GM18499 (cell line): ENCODE measurements around the gene MIDN.

Experiments
- ATAC-seq: cut with Tn5 transposase; IDR thresholded peaks from one replicate; pipeline ENCODE4 v1.9.1; 2021; ENCODE audit warnings: moderate number of reproducible peaks; ENCODE audit not compliant: insufficient read depth, unreplicated experiment

MIDN gene

GRCh38 chr19:1256646-1257474, 8.5 kb downstream of the MIDN start:
- ATAC-seq = no peak

DNA sequence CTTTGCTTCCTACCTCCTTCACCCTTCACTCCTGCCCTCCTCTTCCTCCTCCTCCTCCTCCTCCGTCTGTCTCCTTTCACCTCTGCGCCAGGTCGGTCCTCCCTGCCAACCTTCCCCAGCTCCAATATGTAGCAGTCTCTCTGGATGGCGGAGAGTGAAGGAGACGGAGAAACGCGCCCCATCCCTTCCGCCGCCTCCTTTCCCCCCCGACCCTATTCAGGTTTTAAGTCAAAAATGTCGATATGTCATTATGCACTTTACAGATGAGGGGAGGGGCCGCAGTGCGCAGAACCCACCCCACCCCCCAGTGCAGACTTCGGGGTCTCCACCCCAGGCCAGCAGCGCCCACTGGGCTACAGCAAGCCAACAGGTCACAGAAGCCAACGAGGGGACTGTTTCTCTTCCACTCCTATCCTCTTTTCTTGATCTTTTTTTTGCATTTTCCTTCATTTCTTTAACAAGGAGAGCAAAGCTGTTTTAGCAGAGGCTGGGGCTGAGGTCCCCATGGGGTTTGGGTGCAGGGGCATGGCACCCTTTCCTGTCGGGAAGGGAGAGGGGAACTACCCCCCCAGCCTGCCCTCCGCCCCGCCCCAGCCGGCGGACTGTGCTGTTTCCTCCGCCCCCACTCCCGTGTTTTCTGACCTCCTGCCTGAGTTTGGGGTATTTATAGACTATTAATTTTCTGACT, 9.2 kb downstream of the MIDN start:
- no peak for ATAC-seq

GRCh38 chr19:1258163-1258492, 9.7 kb downstream of the MIDN start:
- ATAC-seq = no peak

- no peak for ATAC-seq
Observed at GRCh38 chr19:1258707-1259205, 10.4 kb downstream of the MIDN start.

DNA sequence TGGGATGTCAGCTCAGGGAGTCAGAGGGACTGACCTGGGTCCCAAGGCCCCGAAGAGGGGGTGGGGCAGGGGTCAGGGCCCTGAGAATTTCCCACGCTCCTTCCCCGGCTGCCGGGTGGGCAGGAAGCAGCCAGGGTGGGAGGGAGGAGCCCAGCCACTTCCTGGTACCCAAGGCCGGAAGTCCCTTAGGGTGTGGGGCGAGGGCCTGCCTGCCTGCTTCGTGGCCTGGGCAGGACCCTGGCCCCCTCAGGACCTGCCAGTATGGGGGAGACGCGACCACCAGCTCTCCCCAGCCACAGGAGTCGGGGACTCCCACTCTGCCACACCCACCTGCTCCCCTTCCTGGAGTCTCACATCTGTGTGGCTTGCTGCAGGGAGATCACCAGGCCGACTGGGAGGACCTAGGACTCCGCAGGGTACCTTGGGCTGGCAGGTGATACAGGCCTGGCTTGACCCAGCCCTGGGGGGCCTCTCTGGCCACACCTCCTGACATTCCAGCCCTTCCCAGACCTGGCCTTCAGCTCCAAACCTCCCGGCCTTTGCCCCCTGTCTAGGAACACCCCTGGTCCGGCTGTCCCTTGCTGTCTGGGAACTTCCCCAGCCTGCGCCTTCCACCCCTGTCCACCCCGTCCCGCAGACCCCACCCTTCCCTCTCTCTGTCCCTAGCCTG, 11.0 kb downstream of the MIDN start:
- ATAC-seq = no peak

DNA sequence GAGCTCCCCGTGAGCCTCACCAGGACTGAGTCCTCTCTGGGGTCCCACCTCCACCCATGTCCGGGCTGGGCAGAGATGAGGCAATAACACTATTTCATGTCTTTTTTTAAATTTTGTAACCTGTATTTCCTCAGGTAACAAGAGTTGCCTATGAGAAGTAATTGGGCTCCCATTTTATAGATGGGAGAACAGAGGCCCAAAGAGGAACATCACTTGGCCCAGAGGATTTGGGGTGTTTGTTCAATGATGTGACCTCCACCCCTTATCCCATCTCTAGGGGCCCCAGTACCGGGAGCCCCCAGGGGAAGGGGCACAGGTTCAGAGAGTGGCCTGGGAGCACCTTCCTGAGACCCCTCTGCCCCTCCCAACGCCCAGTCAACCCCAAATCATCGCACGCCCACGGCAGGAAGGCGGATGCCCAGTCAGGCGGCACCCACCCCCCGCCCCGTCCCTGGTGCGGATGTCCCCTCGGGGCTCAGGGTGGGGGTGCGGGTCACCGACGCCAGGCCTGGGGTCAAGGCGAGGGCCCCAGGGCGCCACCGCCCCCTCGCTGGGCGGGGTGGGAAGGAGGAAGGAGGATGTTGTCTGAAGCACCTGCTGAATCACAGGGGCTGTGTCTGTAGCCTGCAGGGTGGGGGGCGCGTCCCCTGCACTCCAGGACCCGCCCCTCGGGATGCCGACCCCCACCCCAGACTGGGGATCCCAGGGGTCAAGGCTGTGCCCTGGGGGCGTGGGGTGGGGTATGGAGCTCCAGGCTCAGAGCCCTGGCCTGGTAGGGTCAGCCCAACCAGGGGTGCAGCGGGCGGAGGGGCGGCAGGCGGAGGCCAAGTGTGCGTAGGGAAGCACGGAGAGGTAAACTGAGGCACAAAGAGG, 11.7 kb downstream of the MIDN start:
- ATAC-seq = no peak

DNA sequence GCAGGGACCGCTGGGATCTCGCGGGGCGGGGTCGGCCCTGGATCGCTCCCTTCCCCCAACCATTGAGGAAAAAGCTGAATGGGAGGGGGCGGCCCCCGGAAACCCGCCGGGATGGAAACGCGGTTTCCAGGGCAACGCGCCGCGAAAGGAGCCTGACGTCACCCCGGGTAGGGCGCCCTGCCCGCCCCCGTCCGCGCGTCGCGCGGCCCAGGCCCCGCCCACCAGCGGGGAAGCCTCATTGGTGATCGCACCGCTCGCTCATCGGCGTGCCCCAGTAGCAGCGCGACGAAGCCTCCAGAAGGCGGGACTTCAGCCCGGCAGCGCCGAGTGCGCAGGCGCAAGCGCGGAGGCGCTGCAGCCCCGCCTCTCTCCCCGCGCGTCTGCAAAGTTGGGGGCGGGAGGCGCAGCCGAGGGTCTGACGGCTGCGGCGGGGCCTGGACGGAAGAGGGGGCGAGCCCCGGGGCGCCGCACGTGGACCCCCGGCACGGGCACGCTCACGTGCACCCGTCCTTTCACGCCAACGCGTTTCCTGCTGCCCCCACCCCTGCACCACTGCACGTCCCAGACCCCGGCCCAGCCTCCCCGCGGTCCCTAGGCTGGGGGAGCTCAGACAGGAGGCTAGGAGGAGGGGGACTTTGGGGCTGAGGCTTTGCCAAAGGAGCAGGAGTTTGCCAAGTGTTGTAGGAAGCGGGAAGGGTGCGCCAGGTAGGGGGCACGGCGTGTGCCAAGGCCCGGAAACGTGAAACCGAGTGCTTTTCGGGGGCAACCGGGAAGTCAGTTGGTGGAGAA, 12.6 kb downstream of the MIDN start:
- no peak for ATAC-seq

GRCh38 chr19:1261538-1261797, 13.1 kb downstream of the MIDN start:
- no peak for ATAC-seq

- no peak for ATAC-seq
Observed at GRCh38 chr19:1261798-1262622, 13.6 kb downstream of the MIDN start.

GRCh38 chr19:1262623-1263123, 14.3 kb downstream of the MIDN start:
- no peak for ATAC-seq

GRCh38 chr19:1263188-1263587, 14.8 kb downstream of the MIDN start:
- ATAC-seq = no peak

- ATAC-seq = no peak
Observed at GRCh38 chr19:1264801-1265614, 16.6 kb downstream of the MIDN start.

DNA sequence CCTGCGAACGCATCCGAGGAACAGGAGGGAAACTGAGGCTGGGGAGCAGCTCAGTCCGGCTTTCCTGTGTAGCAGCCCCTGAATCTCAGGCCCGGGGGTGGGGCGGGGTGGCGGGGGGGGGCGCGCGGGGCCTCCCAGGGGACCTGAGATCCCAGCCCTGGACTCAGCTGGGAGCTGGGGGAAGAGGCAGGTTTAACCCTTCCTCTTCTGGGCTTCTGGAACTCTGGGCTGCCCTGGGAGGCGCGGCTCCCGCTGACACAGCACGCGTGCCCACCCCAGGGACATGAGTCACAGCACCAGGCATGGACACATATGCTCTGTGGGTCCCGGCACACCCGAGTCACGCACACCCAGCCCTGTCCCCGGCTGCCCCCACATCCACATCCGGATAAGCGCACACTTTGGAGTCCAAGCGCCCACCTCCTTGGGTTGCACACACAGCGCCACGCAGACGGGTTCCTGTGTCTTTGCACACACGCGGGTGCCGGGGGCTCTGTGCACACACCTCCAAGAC, 17.3 kb downstream of the MIDN start:
- no peak for ATAC-seq

GRCh38 chr19:1266129-1266915, 17.9 kb downstream of the MIDN start:
- ATAC-seq = no peak

DNA sequence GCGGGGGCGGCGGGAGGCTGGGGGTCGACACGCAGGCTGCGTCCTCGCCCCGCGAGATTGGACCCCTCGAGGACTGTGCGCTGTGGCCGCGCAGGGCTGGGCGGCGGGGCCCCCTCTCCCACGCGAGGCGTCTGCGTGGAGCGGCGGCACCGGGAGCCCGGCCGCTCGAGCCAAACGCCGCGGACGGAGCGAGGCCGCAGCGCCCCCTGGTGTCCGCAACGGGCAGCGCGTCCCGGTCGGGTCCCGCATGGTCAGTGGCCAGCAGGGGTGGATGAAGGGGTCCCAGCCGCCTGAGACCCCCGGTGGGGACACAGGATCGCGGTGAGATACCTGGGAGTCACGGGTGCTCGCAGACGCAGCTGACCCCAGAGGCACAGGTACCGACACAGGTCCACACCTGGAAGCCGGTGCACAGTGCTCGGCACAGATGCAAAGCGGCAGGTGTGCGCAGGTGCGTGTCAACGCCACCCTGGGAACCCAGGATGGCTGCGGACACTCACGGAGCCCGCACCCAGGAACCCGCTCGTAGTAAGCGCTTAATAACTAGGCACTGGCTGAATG, 18.6 kb downstream of the MIDN start:
- ATAC-seq = no peak

- ATAC-seq = no peak
Observed at GRCh38 chr19:1267477-1268225, 19.3 kb downstream of the MIDN start.
